BLaER1 treated with 17β-estradiol and CSF1 and Interleukin-3, amounts not matched to agents 10 nM and 100 nM (cell line): ENCODE measurements around the gene AP5Z1.

Experiments
- H3K27ac ChIP-seq, 11 experiments: shearing (Covaris generic); formaldehyde crosslinking; 2 replicates each; pipeline ENCODE4 v1.8.1; 2022
- H3K27me3 ChIP-seq, 11 experiments: shearing (Covaris generic); formaldehyde crosslinking; 2 replicates each; pipeline ENCODE4 v1.8.1; 2022
- H3K36me3 ChIP-seq, 11 experiments: shearing (Covaris generic); formaldehyde crosslinking; 2 replicates each; pipeline ENCODE4 v1.8.1; 2022
- H3K4me1 ChIP-seq, 10 experiments: shearing (Covaris generic); formaldehyde crosslinking; 2 replicates each; pipeline ENCODE4 v1.8.1; 2022
- H3K4me2 ChIP-seq, 11 experiments: shearing (Covaris generic); formaldehyde crosslinking; 2 replicates each; pipeline ENCODE4 v1.8.1; 2022
- H3K4me3 ChIP-seq, 10 experiments: shearing (Covaris generic); formaldehyde crosslinking; 2 replicates each; pipeline ENCODE4 v1.8.1; 2022
- H3K9ac ChIP-seq, 11 experiments: shearing (Covaris generic); formaldehyde crosslinking; 2 replicates each; pipeline ENCODE4 v1.8.1; 2022
- H3K9me3 ChIP-seq, 11 experiments: shearing (Covaris generic); formaldehyde crosslinking; replicated peaks in 1 of 11; 2 replicates each; pipeline ENCODE4 v1.8.1; 2022
- H4K20me1 ChIP-seq, 11 experiments: shearing (Covaris generic); formaldehyde crosslinking; 2 replicates each; pipeline ENCODE4 v1.8.1; 2022
- Cebpa-rat ChIP-seq, 11 experiments: shearing (Covaris generic); IDR thresholded peaks; 2 replicates each; pipeline ENCODE4 v1.8.1; 2022

The AP5Z1 gene

DNA sequence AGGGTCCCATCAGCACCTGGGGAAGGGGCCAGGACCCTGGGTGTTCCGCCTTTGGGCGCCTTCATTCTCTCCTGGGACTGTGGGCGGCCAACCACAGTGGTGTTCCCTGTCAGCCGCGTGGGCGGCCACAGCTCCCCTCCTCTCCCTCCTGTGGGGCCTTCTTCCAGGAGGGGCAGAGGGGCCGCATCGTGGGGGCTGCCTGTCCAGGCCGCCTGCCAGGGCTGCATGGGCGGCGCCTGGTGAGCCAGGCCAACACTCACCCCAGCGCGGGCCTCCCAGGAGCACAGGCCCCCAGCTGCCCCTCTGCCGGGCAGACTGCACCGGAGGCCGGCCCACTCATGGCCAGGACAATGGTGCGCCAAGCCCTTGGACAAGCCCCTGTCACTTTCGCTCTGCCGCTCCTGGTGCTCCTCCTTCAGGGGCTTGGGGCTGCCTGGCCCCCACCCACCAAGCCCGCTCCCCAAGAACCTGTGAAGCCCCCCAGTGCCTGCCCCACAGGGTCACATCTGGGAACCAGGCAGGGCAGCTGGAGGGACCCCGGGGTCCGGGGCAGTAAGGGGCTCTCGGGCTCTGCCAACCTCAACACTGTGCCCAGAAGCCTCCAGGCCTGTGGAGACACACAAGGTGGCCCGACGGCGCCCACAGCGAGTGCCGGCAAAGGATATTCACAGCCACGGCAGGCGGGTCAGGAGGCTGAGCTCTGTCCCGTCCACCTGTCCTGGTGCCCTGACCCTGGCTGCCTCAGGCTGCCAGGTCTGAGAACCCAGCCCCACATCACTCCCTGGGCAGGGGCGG is 42.8 kb downstream of the AP5Z1 start:
- Histone ChIP-seq H4K20me1 (peaks cover 0 to 7% (median 0%) of the 10 kb centered on the region in 11 experiments; a peak in 1 of 22 replicates), H3K4me3 (peak overlapping the region in 3 of 10 experiments; percentile 5 to 25 (median 9); a peak in 2 of 20 replicates), H3K9ac (peak overlapping the region in 9 of 11 experiments; percentile 16 to 64 (median 42); a peak in 14 of 22 replicates), H3K9me3 (peaks cover 0 to under 1% (median 0%) of the 10 kb centered on the region in 11 experiments; a peak in 1 of 22 replicates), H3K27me3 (peaks cover 0 to 52% (median 0%) of the 10 kb centered on the region in 11 experiments; a peak in 6 of 22 replicates), H3K4me2 (peak overlapping the region; percentile 82 to 98 (median 92)), H3K4me1 (peaks cover 56 to 96% (median 90%) of the 10 kb centered on the region in 10 experiments), H3K27ac (peak overlapping the region in 5 of 11 experiments; percentile 11 to 38 (median 32); a peak in 6 of 22 replicates), H3K36me3 (no peaks in the 10 kb centered on the region)
- TF ChIP-seq Cebpa-rat (IDR thresholded peaks at IDR 0.05), result no peak

DNA sequence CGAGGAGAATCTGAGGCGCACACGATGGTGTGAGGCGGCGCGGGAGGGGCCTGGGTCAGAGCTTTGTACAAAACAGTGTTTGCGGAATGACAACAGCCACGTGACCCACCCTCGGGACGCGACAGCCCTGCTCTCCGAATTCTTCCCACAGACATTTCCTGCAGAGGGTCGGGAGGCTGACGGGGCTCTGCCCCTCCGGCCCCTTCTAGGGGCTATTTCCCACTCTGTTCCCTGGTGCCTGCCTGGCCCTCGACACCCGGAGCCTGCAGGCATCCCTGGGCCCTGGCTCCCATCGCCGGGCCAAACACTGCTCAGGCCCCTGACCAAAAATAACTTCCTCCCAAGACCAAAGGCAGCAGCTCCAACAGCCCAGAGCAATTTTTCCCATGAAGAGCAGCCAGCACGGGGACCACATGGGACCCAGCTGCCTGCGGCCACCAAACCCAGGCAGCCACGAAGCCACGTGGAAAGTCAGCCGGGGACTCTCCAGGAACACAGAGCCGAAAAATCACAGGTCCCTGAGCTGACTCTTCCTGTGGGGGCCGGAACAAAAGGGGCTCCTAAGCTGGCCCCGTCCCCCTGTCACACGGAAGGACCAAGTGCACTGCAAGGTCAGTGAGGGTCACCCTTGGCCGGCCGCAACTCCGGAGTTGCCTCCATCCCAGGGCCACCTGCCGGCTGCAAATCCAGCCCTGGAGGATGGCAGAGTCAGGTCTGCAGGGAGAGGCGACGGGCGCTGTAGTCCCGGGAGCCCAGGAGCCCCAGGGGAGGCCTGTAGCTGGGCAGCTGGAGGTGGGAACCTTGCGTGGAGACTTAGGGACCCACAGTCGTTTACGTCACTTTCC is 44.4 kb downstream of the AP5Z1 start:
- Histone ChIP-seq H3K9ac (peak overlapping the region in 8 of 11 experiments; percentile 6 to 68 (median 42); a peak in 14 of 22 replicates), H3K27ac (peak overlapping the region in 8 of 11 experiments; percentile 17 to 53 (median 30); a peak in 12 of 22 replicates), H3K4me1 (peaks cover 40 to 94% (median 85%) of the 10 kb centered on the region in 10 experiments), H3K4me2 (peak overlapping the region; percentile 70 to 98 (median 92)), H3K27me3 (peaks cover 0 to 36% (median 0%) of the 10 kb centered on the region in 11 experiments; a peak in 6 of 22 replicates), H4K20me1 (peaks cover 0 to 7% (median 0%) of the 10 kb centered on the region in 11 experiments; a peak in 2 of 22 replicates), H3K36me3 (no peaks in the 10 kb centered on the region), H3K4me3 (peak overlapping the region in 9 of 10 experiments; percentile 1 to 55 (median 22); a peak in 13 of 20 replicates), H3K9me3 (no peaks in the 10 kb centered on the region)
- no peak for TF ChIP-seq Cebpa-rat (IDR thresholded peaks at IDR 0.05)

DNA sequence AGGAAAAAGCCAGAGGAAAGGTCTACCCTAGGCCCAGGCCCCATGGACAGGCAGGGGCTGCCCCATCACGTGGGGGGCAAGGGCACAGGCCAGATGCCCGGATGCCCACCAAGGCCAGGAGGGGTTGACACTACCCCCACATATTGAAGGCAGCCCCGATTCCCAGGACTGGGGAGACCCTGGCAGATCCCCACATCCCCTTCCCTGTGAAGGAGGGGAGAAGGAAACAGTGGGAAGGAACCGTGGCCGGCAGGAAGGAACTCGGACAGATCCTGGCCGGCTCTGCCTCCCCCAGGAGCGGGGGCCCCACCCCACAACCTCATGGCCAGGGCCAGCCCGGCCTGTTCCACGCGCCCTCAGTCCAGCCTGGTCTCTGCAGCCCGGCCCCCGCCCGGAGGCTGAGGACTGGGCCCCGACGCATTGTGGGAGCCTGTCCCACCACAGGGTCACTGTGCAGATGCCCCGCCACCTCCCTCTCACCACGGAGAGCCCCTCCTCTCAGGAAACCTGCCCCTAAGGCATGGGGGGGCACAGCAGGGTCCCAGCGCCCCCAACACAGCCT is 45.1 kb downstream of the AP5Z1 start:
- peak overlapping the region; percentile 70 to 98 (median 92) for H3K4me2 ChIP-seq

DNA sequence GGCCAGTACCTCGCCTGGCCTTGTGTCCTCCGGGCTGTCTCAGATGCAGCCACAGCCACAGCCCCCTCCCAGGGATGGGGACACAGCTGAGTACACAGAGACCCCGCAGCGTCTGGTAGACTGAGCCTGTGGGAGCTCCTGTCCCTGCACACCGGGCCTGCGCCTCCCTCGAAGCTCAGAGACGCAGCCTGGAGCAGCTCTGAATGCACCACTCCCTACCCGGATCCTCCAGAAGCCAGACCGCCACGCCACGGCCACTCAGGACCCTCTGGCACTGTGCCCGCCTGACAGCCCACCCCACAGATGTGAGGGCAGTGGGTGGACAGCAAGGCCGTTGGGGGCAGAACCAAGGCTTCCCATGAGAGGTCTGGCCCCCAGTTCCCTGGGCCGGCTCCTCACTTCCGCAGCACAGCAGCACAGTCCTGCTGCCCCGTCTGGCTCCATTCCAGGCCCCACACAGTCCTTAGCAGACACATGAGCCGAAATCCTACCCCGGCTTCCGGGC is 45.6 kb downstream of the AP5Z1 start:
- Histone ChIP-seq H3K9me3 (no peaks in the 10 kb centered on the region), H3K9ac (peak overlapping the region in 2 of 11 experiments; percentile 43 to 68; a peak in 2 of 22 replicates), H3K36me3 (no peaks in the 10 kb centered on the region), H3K4me3 (no peak overlapping the region), H3K4me1 (peaks cover 36 to 94% (median 83%) of the 10 kb centered on the region in 10 experiments), H3K27me3 (peaks cover 0 to 35% (median 0%) of the 10 kb centered on the region in 11 experiments; a peak in 6 of 22 replicates), H3K27ac (peak overlapping the region in 1 of 11 experiments; percentile 48; a peak in 2 of 22 replicates), H3K4me2 (peak overlapping the region in 9 of 11 experiments; percentile 86 to 98 (median 94); a peak in 16 of 22 replicates), H4K20me1 (peaks cover 0 to 4% (median 0%) of the 10 kb centered on the region in 11 experiments; a peak in 2 of 22 replicates)
- TF ChIP-seq Cebpa-rat (IDR thresholded peaks at IDR 0.05), result no peak

More for the DNA sequence above, 45.1 kb downstream of the AP5Z1 start:
- Histone ChIP-seq H3K27ac (peak overlapping the region in 3 of 11 experiments; percentile 17 to 53 (median 48); a peak in 6 of 22 replicates), H3K27me3 (peaks cover 0 to 35% (median 0%) of the 10 kb centered on the region in 11 experiments; a peak in 6 of 22 replicates), H3K9me3 (no peaks in the 10 kb centered on the region), H4K20me1 (peaks cover 0 to 7% (median 0%) of the 10 kb centered on the region in 11 experiments; a peak in 2 of 22 replicates), H3K4me1 (peaks cover 36 to 94% (median 85%) of the 10 kb centered on the region in 10 experiments), H3K4me3 (peak overlapping the region in 1 of 10 experiments; percentile 20; a peak in 2 of 20 replicates), H3K9ac (peak overlapping the region in 5 of 11 experiments; percentile 40 to 68 (median 43); a peak in 7 of 22 replicates), H3K36me3 (no peaks in the 10 kb centered on the region)
- no peak for TF ChIP-seq Cebpa-rat (IDR thresholded peaks at IDR 0.05)

DNA sequence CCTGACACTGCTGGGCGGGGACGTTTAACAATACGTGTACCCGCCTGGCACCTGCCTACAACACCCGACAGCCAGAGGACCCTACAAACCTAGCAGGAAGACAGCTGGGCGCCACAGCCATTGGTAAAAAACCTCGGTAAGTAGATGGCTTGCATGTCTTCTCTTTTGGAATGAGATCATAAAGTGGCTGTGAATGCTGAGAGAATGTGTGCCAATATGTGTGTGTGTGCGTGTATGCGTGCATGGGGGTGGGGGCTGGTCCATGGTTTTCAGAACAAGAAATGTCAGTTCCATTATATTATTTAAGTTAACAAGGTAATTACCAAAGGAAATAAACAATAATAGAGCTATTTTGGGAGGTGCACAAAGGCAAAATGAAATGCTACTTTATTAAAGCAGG is 47.3 kb downstream of the AP5Z1 start:
- Histone ChIP-seq H3K36me3 (no peaks in the 10 kb centered on the region), H3K4me3 (no peak overlapping the region), H3K27ac (no peak overlapping the region), H3K9ac (no peak overlapping the region), H3K4me1 (peaks cover 29 to 78% (median 67%) of the 10 kb centered on the region in 10 experiments), H3K9me3 (no peaks in the 10 kb centered on the region), H3K27me3 (peaks cover 0 to 27% (median 0%) of the 10 kb centered on the region in 11 experiments; a peak in 6 of 22 replicates), H3K4me2 (peak overlapping the region in 5 of 11 experiments; percentile 4 to 34 (median 26); a peak in 6 of 22 replicates), H4K20me1 (no peaks in the 10 kb centered on the region; a peak in 1 of 22 replicates)
- TF ChIP-seq Cebpa-rat (IDR thresholded peaks at IDR 0.05), result no peak

DNA sequence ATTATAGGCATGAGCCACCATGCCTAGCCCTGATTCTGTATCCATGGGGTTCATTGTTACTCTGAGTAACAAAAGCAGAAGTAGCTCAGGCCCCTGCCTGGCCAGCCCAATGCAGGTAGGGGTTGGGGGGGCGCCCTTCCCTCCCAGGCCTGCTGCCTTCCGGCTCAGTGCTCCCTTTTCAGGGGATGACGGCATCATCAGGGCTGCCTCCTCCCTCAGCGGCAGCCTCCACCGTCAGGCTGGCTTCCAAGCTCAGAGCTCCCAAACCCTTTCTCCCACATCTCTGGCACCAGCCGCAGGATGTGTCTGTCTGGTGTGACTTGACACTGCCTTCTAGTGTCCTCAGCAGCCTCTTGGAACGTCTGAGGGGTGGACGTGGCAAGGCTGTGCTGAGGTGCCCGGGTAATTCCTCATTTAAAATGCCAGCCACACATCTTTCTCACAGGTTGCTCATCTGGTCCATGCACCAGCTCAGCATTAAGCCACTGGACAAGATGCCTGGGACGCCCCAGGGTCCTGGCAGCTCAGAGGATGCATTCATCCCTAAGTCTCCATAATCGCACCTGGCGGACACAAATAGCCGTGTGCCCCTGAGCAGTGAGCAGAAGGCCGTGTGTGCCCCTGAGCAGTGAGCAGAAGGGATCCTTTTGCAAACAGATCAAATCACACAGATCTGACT is 48.2 kb downstream of the AP5Z1 start:
- Histone ChIP-seq H3K27ac (no peak overlapping the region), H3K4me3 (no peak overlapping the region), H3K27me3 (peaks cover 0 to 18% (median 0%) of the 10 kb centered on the region in 11 experiments; a peak in 5 of 22 replicates), H3K36me3 (no peaks in the 10 kb centered on the region), H3K9me3 (no peaks in the 10 kb centered on the region), H3K4me1 (peaks cover 20 to 69% (median 58%) of the 10 kb centered on the region in 10 experiments), H4K20me1 (no peaks in the 10 kb centered on the region; a peak in 1 of 22 replicates), H3K9ac (peak overlapping the region in 1 of 11 experiments; percentile 37; a peak in 1 of 22 replicates), H3K4me2 (peak overlapping the region in 2 of 11 experiments; percentile 7 to 18; a peak in 2 of 22 replicates)
- no peak for TF ChIP-seq Cebpa-rat (IDR thresholded peaks at IDR 0.05)

DNA sequence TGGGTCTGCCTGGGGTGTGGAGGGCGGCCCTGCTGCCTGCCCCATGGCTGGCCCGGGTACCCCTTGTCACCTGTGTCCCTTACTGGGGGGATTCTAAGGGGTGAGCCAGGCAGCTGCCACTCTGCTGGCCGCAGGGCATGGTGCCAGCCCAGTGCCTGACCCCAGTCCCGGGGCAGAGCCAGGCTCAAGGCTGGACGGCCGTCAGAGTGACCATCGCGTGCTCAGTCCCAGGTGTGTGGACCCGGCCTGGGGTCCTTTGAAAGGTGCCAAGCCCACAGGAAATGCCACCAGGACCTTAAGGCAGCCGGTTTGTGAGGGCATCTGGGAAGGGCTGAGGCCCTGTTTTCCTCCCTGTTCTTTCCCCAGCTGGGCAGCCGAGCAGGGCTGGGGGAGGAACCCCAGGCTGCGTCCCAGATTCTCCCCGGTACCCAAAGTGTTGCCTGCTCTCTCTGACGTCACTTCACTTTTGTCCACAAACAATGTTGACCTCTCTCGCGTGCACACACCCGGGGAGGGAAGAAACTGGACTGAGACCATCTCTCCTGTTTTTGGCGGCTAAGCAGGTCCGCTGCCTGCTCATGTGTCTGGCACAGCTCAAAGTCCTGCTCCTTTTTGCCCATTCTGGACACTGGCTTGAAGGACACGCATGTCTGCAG is 48.8 kb downstream of the AP5Z1 start:
- Histone ChIP-seq H3K4me1 (peaks cover 14 to 63% (median 51%) of the 10 kb centered on the region in 10 experiments), H3K27me3 (peaks cover 0 to 13% (median 0%) of the 10 kb centered on the region in 11 experiments; a peak in 5 of 22 replicates), H3K36me3 (no peaks in the 10 kb centered on the region), H3K4me2 (peak overlapping the region in 3 of 11 experiments; percentile 7 to 49 (median 18); a peak in 3 of 22 replicates), H4K20me1 (no peaks in the 10 kb centered on the region; a peak in 1 of 22 replicates), H3K9ac (peak overlapping the region in 1 of 11 experiments; percentile 37; a peak in 1 of 22 replicates), H3K27ac (no peak overlapping the region), H3K9me3 (no peaks in the 10 kb centered on the region), H3K4me3 (no peak overlapping the region)
- no peak for TF ChIP-seq Cebpa-rat (IDR thresholded peaks at IDR 0.05)
